Urothelium cell line (cell line): ENCODE measurements around the gene RMND5A.
"Not testable (repeated sequence)": the region's sequence is repeated elsewhere in the genome, so short reads cannot be mapped to it uniquely, and the experiment has no call there.

Source experiments
- DNase-seq: peaks from one replicate; pipeline ENCODE4 v3.0.0; 2011; ENCODE audit warnings: low spot score, mixed read lengths
- FAIRE-seq: peaks from 2 replicates; lab custom pipeline; 2011; peaks lifted over from hg19 to GRCh38; lab: Jason Lieb, UNC

The RMND5A gene

DNA sequence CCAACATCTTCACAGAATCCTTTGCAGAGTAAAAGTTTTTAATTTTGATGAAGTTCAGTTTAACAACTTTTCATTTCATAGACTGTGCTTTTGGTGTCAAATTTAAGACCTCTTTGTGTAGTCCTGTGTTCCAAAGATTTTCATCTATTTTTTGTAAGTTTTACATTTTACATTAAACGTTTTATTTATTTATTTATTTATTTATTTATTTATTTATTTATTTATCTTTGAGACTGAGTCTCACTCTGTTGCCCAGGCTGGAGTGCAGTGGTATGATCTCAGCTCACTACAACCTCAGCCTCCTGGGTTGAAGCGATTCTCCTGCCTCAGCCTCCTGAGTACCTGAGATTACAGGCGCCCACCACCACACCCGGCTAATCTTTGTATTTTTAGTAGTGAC lies 12.0 kb upstream of the RMND5A start:
- not testable (repeated sequence) for FAIRE-seq, DNase-seq

DNA sequence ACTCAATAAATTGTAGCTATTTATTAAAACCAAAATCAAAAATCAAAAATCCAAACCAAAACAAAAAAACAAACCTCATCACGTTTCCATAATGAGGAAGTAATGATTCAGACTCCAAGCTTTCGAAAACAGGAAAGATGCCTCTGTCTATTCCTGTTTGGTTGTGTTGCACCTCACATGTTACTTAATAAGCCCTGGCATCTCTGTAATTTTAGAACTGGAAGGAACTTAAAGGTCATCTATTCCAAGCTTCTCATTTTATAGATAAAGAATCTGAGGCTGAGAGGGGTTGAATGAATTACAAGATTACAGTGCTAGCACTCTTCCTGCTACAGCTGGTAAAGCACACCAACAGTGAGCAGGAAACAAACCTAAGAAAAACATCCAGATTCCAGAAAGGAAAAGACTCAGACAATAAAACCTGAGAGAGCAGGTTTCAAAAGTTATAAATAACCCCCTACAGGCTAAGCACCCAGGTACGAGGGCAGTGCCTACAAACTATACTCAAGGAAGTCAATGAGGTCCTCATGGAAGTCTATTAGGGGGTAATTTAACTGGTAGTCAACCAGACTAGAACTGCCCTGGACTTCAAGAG lies 5.4 kb upstream of the RMND5A start:
- FAIRE-seq, DNase-seq: not testable (repeated sequence)

DNA sequence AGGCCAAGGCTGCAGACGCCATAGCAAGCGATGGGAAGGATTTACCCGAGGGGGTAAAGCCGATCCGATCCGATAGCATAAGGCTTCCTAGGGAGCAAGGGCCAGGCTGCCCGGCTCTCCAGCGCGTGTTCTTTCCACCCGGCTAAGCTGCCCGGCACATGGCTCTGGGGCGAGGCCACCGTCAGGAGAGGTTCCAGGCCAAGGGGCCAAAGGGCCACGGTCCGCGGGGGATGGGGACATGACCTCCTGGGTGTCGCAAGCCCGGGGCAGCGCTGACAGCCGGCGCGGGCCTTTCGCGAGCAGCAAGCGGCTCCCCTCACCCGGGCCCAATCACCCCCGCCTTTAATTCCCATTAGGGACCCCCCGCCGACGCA lies 841 bp upstream of the RMND5A start:
- FAIRE-seq, DNase-seq: not testable (repeated sequence)

DNA sequence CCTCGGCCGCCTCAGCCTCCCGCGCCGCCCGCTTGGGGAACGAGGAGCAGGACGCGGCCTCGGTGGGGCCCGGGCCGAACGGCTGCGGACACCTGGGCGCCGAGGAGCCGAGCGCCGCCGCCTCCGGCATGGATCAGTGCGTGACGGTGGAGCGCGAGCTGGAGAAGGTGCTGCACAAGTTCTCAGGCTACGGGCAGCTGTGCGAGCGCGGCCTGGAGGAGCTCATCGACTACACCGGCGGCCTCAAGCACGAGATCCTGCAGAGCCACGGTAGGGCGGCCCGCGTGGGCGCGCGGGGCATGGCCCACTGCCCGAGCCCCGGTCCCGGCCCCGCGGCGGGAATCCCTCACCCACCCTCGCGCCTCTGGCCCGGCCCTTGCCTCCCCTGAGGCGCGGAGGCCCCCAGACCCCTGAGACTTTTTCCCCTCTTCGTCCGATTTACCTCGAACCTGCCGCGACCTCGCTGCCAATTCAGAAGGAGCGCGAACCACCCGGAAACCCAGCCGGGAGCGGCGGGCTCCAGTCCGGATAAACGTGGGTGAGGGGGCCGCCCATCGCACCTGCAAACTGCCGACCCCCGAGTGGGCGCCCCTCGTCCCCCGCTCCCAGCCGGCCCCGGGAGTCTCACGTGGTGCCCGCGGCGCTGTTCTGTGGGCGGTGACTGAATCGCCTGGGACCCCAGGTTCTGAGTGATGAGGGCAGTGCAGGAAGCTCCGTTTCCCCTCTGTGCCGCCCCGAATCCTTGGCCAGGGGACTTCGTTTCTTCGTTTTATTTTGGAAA lies 639 bp downstream of the RMND5A start:
- not testable (repeated sequence) for FAIRE-seq, DNase-seq

GRCh38 chr2:86725706-86726105 lies 5.6 kb downstream of the RMND5A start:
- not testable (repeated sequence) for DNase-seq, FAIRE-seq

- not testable (repeated sequence) for DNase-seq, FAIRE-seq
Observed at GRCh38 chr2:86732040-86732525, 12.0 kb downstream of the RMND5A start.

DNA sequence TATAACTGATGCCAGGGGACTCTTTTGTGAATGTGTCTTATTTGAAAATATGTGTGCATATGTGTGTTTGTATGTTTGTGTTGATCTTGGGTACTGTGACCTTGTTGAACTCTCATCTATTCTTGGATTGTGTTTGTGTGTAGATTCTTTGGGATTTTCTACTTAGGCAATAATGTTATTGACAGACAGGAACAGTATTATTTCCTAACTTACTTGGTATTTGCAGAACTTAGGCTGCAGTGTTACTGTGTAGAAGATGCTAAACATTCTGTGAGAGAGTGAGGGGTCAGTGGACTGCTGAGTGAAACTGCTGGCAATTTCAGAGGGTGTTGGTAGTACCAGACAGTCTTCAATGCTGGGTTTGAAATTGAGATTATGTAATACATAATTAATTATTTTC lies 12.7 kb downstream of the RMND5A start:
- not testable (repeated sequence) for DNase-seq, FAIRE-seq

DNA sequence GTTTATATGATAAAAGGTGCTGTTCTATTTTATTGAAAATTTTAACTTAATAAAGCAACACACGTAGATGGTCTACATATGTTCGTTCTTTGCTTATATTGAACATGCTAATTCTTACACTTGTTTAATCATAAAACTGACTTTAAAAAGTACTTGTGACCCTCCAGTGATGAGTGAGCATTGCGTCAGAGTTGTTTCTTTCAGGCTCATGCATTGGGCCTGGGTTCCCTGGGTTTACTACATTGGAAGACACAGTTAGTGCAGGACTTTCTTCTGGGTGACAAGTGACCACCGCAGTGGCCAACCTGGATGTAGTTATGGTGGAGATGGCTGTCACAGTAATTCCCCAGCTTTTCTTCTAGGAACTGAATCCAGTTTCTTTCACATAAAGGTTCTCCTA lies 13.4 kb downstream of the RMND5A start:
- not testable (repeated sequence) for FAIRE-seq, DNase-seq

DNA sequence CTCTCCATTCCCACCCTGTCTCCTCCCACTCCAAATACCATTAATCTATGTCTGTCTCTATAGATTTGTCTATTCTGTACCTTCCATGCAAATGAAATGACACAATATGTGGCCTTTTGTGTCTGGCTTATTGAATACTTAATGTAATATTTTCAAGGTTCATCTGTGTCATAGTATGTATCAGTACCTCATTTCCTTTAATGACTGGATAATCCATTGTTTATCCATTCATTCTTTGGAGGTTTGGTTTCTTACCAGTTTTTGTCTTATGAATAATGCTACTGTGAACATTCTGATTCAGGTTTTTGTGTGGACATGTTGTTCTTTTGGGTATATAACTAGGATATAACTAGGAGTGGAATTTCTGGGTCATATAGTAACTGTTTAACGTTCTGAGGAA lies 14.8 kb downstream of the RMND5A start:
- not testable (repeated sequence) for FAIRE-seq, DNase-seq

- not testable (repeated sequence) for FAIRE-seq, DNase-seq
Observed at GRCh38 chr2:86739485-86739884, 19.4 kb downstream of the RMND5A start.

DNA sequence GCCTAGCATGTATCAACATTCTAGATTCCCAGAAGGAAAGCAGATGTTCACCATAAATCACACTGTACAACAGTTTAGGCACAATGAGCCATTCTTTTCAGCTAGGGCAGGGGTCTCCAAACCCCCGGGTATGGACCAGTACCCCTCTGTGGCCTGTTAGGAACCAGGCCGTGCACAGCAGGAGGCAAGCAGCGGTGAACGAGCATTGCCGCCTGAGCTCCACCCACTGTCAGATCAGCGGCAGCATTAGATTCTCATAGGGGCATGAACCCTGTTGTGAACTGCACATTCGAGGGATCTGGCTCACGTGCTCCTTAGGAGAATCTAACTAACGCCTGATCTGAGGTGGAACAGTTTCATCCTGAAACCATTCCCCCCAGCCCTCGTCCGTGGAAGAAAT lies 19.8 kb downstream of the RMND5A start:
- DNase-seq, FAIRE-seq: not testable (repeated sequence)

DNA sequence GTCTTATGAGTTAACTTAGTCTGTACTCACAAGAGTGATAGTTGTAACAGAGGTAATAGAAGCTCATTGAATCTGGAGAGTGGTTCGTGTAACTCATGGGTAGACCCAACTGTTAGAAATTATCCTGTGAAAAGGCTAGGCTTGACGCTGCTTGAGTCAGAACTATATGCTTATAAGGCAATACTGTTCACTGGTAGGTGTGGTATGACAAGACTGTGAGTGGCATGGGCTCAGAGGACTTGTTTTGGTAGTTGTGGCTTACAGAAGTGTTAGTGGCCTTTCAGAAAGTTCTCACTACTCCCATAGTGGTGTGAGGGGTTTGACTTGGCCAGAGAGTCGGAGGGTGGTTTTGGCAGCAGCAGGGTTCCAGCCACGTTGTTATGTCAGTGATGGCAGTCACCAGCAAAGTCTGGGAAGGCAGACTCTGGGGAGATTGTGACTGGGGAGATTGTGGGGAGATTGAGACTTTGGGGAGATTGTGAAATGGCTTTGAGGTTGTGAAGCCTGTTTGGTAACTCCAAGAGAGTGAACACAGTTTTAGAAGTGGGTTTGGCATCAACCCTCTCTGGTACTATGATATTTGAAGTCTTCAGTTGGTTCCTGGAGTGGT lies 21.9 kb downstream of the RMND5A start:
- not testable (repeated sequence) for DNase-seq, FAIRE-seq

DNA sequence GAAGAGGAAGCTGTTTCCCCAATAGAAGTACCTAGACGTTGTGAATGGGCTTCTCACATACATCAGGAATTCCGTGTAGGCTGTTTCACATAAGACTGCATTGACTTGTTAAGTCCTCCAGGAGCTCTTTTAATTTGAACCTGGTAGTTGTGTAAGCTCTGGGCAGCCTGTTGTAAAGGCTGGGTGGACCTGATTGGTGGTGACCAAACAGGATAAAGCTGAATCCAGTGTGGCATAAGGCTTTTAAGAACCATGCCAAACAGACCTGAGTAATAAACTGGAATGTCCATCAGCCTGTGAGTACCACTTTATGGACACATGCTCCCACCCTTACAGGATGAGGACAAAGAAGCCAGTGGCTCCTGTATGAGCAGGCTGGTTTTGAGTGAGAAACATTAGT lies 24.1 kb downstream of the RMND5A start:
- FAIRE-seq: no peak
- no peak for DNase-seq

- no peak for DNase-seq
- no peak for FAIRE-seq
Observed at GRCh38 chr2:86746939-86747338, 26.8 kb downstream of the RMND5A start.

DNA sequence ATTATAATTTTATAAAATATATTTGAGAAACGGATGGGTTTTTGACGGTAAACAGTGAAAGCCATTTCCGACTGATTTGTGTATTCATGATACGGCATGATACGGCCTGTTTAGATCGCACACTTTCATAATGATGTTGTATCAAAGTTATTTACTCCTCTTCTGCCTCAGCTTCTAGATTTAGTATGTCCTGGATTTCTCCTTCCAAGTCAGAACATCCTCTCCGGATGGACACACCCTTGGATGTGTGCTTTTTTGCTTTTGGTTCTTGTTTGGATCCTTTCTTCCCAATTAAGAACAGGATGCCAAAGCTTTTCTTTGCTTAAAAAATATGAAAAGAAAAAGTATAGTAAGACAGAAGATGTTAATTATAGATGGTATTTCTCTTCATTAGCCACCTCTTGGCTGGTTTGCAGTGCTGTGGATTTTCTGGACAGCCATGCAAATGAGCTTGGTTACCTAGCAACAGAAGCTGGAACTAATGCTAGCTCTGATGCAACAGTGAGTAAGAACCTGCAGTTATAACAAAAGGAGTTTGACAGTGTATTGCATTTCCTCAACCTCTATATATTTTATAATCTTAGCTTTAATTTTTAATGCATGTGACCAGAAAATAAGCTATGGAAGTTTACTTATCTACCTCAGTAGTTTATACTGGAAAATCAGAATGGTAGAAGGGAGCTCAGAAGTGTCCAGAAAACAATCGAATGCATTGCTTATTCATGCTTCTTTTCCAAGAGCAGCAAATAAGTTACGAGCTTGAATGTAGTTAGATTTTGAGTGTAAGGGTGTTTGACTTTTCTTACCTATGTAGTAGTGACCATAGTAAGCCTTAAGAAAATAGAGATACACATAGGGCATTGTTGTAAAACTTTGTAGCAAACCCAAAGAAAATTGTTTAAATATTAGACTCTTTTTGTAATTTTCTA lies 27.9 kb downstream of the RMND5A start:
- FAIRE-seq (no peak), DNase-seq (no peak)

GRCh38 chr2:86750240-86750839 lies 30.2 kb downstream of the RMND5A start:
- no peak for FAIRE-seq
- no peak for DNase-seq

DNA sequence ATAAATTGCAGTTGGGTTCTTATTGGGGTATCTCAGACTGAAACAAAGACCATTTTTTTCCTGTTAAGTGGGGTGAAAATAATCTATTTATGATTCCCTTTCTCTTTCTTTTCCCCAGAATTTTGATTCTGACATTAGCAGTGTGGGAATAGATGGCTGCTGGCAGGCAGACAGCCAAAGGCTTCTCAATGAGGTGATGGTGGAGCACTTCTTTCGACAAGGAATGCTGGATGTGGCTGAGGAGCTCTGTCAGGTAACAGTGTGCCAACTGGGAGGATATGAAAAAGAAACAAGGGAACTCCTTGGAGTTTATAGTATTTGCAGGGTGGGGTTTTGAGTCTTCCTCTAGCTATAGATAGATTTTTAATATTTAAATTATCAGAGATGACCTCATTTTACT lies 31.7 kb downstream of the RMND5A start:
- no peak for FAIRE-seq
- DNase-seq: no peak

GRCh38 chr2:86752934-86753333 lies 32.8 kb downstream of the RMND5A start:
- no peak for DNase-seq
- FAIRE-seq: no peak

GRCh38 chr2:86753606-86754005 lies 33.5 kb downstream of the RMND5A start:
- FAIRE-seq (no peak), DNase-seq (no peak)

- DNase-seq (no peak), FAIRE-seq (no peak)
Observed at GRCh38 chr2:86758405-86758804, 38.3 kb downstream of the RMND5A start.
